Central memory CD8-positive, alpha-beta T cell (primary cell): Measurements from ENCODE around the gene LENG1.

Experiments used
- ATAC-seq: fragments of 150-1000 bp; cut with Tn5 transposase; replicated peaks from 2 replicates; pipeline ENCODE4 v1.10.0; 2022; ENCODE audit warnings: mild to moderate bottlenecking, moderate FRiP score, moderate number of reproducible peaks; ENCODE audit not compliant: poor library complexity, severe bottlenecking; ENCODE audit errors: extremely low read depth
- DNase-seq, 2 donors: peaks; one replicate each; pipeline ENCODE4 v3.0.0; 2021; ENCODE audit warnings: low spot score in 2 of 2
- H3K27ac Mint-ChIP-seq: one replicate; pipeline ENCODE4 v1.8.0; 2022; ENCODE audit warnings: low read depth, mild to moderate bottlenecking, moderate library complexity, mixed read lengths
- H3K27me3 Mint-ChIP-seq: one replicate; pipeline ENCODE4 v1.8.0; 2022; ENCODE audit warnings: mixed read lengths
- H3K36me3 Mint-ChIP-seq: one replicate; pipeline ENCODE4 v1.8.0; 2022; ENCODE audit warnings: mild to moderate bottlenecking, moderate library complexity, mixed read lengths; ENCODE audit not compliant: insufficient read depth
- H3K4me1 Mint-ChIP-seq: one replicate; pipeline ENCODE4 v1.8.0; 2022; ENCODE audit warnings: mixed read lengths
- H3K4me3 Mint-ChIP-seq: one replicate; pipeline ENCODE4 v1.8.0; 2022; ENCODE audit warnings: mild to moderate bottlenecking, moderate library complexity, mixed read lengths
- H3K9me3 Mint-ChIP-seq: one replicate; pipeline ENCODE4 v1.8.0; 2022; ENCODE audit warnings: mixed read lengths

Gene LENG1

GRCh38 chr19:54125713-54126112 lies 33.8 kb downstream of the LENG1 start:
- ATAC-seq (no peak), DNase-seq (no peak)
- Mint-ChIP-seq H3K27me3 (no peaks in the 10 kb centered on the region), H3K9me3 (no peaks in the 10 kb centered on the region), H3K4me1 (no peaks in the 10 kb centered on the region), H3K36me3 (peaks cover 19% of the 10 kb centered on the region), H3K4me3 (no peak overlapping the region), H3K27ac (no peak overlapping the region)

- H3K36me3 Mint-ChIP-seq = peaks cover 20% of the 10 kb centered on the region
Measured at GRCh38 chr19:54124393-54124792, 35.1 kb downstream of the LENG1 start.

GRCh38 chr19:54123682-54124081 lies 35.8 kb downstream of the LENG1 start:
- H3K4me3 Mint-ChIP-seq = no peak overlapping the region
- no peaks in the 10 kb centered on the region for H3K9me3 Mint-ChIP-seq
- H3K4me1 Mint-ChIP-seq = no peaks in the 10 kb centered on the region
- ATAC-seq (no peak), DNase-seq (no peak)
- no peaks in the 10 kb centered on the region for H3K27me3 Mint-ChIP-seq
- no peak overlapping the region for H3K27ac Mint-ChIP-seq
- H3K36me3 Mint-ChIP-seq = peaks cover 19% of the 10 kb centered on the region

More at GRCh38 chr19:54124393-54124792, 35.1 kb downstream of the LENG1 start:
- H3K27ac Mint-ChIP-seq = no peak overlapping the region
- ATAC-seq (no peak), DNase-seq (no peak)
- H3K9me3 Mint-ChIP-seq = no peaks in the 10 kb centered on the region
- no peaks in the 10 kb centered on the region for H3K27me3 Mint-ChIP-seq
- H3K4me3 Mint-ChIP-seq = no peak overlapping the region
- no peaks in the 10 kb centered on the region for H3K4me1 Mint-ChIP-seq

- Mint-ChIP-seq H3K27ac (no peak overlapping the region), H3K4me1 (peaks cover 10% of the 10 kb centered on the region), H3K27me3 (no peaks in the 10 kb centered on the region), H3K4me3 (no peak overlapping the region), H3K36me3 (peaks cover 20% of the 10 kb centered on the region), H3K9me3 (no peaks in the 10 kb centered on the region)
- DNase-seq (no peak), ATAC-seq (no peak)
Measured at GRCh38 chr19:54121259-54121658, 38.3 kb downstream of the LENG1 start.

GRCh38 chr19:54115109-54116063 lies 44.1 kb downstream of the LENG1 start, which contains the start of the genes PRPF31 and TFPT:
PRPF31 (plus strand) TSS chr19:54115754; CDS start chr19:54118279, 2,525 bp downstream.
TFPT (minus strand) TSS chr19:54115657; CDS start chr19:54115269, 388 bp downstream.
- Mint-ChIP-seq H3K4me1 (peaks cover 39% of the 10 kb centered on the region), H3K4me3 (peak within 1 kb of the TSS; percentile 86), H3K27me3 (no peaks in the 10 kb centered on the region), H3K36me3 (peaks cover 28% of the 10 kb centered on the region), H3K9me3 (no peaks in the 10 kb centered on the region), H3K27ac (peak within 1 kb of the TSS; percentile 93)
- DNase-seq (peak; percentile 92 to 96), ATAC-seq (peak; percentile 89)

- Mint-ChIP-seq H3K36me3 (peaks cover 30% of the 10 kb centered on the region), H3K4me1 (peaks cover 39% of the 10 kb centered on the region), H3K27ac (peak overlapping the region; percentile 93), H3K4me3 (peak overlapping the region; percentile 86), H3K9me3 (no peaks in the 10 kb centered on the region), H3K27me3 (no peaks in the 10 kb centered on the region)
- DNase-seq (peak in 1 of 2 donors; percentile 41), ATAC-seq (peak; percentile 65)
Measured at GRCh38 chr19:54114340-54115108, 45.0 kb downstream of the LENG1 start.

- DNase-seq (no peak), ATAC-seq (no peak)
- Mint-ChIP-seq H3K36me3 (peaks cover 35% of the 10 kb centered on the region), H3K4me1 (peaks cover 30% of the 10 kb centered on the region), H3K9me3 (no peaks in the 10 kb centered on the region), H3K27ac (no peak overlapping the region), H3K27me3 (no peaks in the 10 kb centered on the region), H3K4me3 (no peak overlapping the region)
Measured at GRCh38 chr19:54109651-54110050, 49.9 kb downstream of the LENG1 start.

GRCh38 chr19:54108496-54108895 lies 51.0 kb downstream of the LENG1 start:
- no peak overlapping the region for H3K4me3 Mint-ChIP-seq
- no peaks in the 10 kb centered on the region for H3K27me3 Mint-ChIP-seq
- DNase-seq (no peak), ATAC-seq (no peak)
- peaks cover 32% of the 10 kb centered on the region for H3K36me3 Mint-ChIP-seq
- no peaks in the 10 kb centered on the region for H3K9me3 Mint-ChIP-seq
- peaks cover 21% of the 10 kb centered on the region for H3K4me1 Mint-ChIP-seq
- no peak overlapping the region for H3K27ac Mint-ChIP-seq

GRCh38 chr19:54107876-54108490 lies 51.5 kb downstream of the LENG1 start:
- ATAC-seq (no peak), DNase-seq (no peak)
- Mint-ChIP-seq H3K4me3 (no peak overlapping the region), H3K27me3 (no peaks in the 10 kb centered on the region), H3K4me1 (peaks cover 26% of the 10 kb centered on the region), H3K27ac (no peak overlapping the region), H3K36me3 (peaks cover 32% of the 10 kb centered on the region), H3K9me3 (no peaks in the 10 kb centered on the region)

GRCh38 chr19:54106716-54107115 lies 52.8 kb downstream of the LENG1 start:
- Mint-ChIP-seq H3K4me1 (peaks cover 34% of the 10 kb centered on the region), H3K4me3 (no peak overlapping the region), H3K27ac (no peak overlapping the region), H3K27me3 (no peaks in the 10 kb centered on the region), H3K36me3 (peaks cover 35% of the 10 kb centered on the region), H3K9me3 (no peaks in the 10 kb centered on the region)
- no peak for ATAC-seq
- no peak for DNase-seq

GRCh38 chr19:54105796-54106195 lies 53.7 kb downstream of the LENG1 start:
- Mint-ChIP-seq H3K27ac (peak overlapping the region; percentile 44), H3K4me1 (peaks cover 35% of the 10 kb centered on the region), H3K9me3 (no peaks in the 10 kb centered on the region), H3K4me3 (no peak overlapping the region), H3K36me3 (peaks cover 35% of the 10 kb centered on the region), H3K27me3 (no peaks in the 10 kb centered on the region)
- no peak for DNase-seq
- no peak for ATAC-seq
